ENCODE results near the gene TPX2. TPM values are rescaled to one million over a fixed set of nuclear protein-coding genes. Genes with fewer than 3 reads are reported as not detected.

The TPX2 gene
- total RNA-seq, 1 donor from 2014 or later = 32.6 TPM

Other genes starting within 250 kb of the TPX2 start
- gene HM13, start 224.8 kb upstream of the TPX2 start, total RNA-seq = 232 TPM
- 299 TPM for gene ID1, start 134.0 kb upstream of the TPX2 start, total RNA-seq
- gene COX4I2, start 101.4 kb upstream of the TPX2 start, total RNA-seq = 0.96 TPM
- gene BCL2L1, start 16.4 kb upstream of the TPX2 start, total RNA-seq = 76.6 TPM
- 0.12 TPM for gene MYLK2, start 80.1 kb downstream of the TPX2 start, total RNA-seq
- 0.40 TPM for gene FOXS1, start 106.3 kb downstream of the TPX2 start, total RNA-seq
- gene DUSP15, start 131.2 kb downstream of the TPX2 start, total RNA-seq = 0.64 TPM
- 0.16 TPM for gene TTLL9, start 131.3 kb downstream of the TPX2 start, total RNA-seq
- 12.2 TPM for gene PDRG1, start 212.8 kb downstream of the TPX2 start, total RNA-seq
- not detected for gene XKR7, start 228.9 kb downstream of the TPX2 start, total RNA-seq